ENCODE results near the gene HERPUD1.

- TF ChIP-seq CTCF (conservative IDR thresholded peaks at IDR 0.05), result no peak
- no peak for TF ChIP-seq ZFX (IDR thresholded peaks at IDR 0.05)
These were observed 4.5 kb upstream of the HERPUD1 start for GRCh38 chr16:56927471-56927870.
